Fibroblast of pulmonary artery (primary cell): ENCODE measurements around the gene SECISBP2.

ENCODE experiments used
- DNase-seq: peaks from one replicate; pipeline ENCODE4 v3.0.0-alpha.2; 2010; ENCODE audit warnings: low read depth
- H3K4me3 ChIP-seq: replicated peaks from 2 replicates; pipeline ENCODE4 v1.5.1; 2011; ENCODE audit warnings: low read depth, mild to moderate bottlenecking, control low read depth, low read length, moderate library complexity
- TF ChIP-seq, protein P1 (sequence below): IDR thresholded peaks from 2 replicates; pipeline ENCODE4 v1.5.1; 2011; ENCODE audit warnings: mild to moderate bottlenecking, control low read depth, low read length, inconsistent platforms; ENCODE audit errors: missing control alignments

Gene SECISBP2

DNA sequence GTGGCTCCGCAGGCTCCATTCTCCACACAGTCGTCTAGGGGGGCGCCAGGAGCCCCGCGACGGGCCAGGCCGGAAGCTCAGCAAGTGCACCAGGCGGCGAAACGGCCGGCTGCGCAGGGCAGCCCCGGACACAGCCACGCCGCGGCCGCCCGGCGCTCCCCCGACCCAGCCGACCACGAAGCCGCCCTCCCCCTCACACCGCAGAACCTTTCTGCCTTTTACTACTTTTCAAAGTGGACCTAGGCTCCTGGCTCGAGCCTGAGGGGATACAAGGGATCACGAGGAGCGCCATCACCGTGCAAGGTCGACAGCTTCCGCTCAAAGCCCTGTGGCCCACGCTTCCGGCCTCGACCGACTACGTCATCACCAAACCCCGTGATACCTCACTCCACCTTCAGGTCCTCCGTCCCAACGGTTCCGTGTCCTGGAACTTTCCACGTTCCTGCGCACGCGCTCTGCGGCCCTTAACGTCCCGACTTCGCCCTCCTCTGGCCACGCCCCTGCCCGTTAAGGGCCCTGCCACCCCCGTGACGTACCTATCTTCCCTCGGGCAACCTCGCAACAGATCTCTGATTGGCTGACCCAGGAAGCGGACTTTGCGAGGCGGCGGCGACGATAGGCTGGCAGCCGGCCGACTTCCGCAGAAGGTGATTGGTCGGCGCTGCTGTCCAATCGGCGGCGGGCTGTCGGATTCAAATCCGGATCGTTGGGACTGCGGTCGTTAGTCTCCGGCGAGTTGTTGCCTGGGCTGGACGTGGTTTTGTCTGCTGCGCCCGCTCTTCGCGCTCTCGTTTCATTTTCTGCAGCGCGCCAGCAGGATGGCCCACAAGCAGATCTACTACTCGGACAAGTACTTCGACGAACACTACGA lies 7.6 kb upstream of the SECISBP2 start, which contains the start of gene CKS2:
Gene CKS2 (plus strand): TSS at position 721 of the 871 bp plus-strand sequence. CDS start 98 bp downstream, at position 819.
- TF ChIP-seq, protein P1, sequence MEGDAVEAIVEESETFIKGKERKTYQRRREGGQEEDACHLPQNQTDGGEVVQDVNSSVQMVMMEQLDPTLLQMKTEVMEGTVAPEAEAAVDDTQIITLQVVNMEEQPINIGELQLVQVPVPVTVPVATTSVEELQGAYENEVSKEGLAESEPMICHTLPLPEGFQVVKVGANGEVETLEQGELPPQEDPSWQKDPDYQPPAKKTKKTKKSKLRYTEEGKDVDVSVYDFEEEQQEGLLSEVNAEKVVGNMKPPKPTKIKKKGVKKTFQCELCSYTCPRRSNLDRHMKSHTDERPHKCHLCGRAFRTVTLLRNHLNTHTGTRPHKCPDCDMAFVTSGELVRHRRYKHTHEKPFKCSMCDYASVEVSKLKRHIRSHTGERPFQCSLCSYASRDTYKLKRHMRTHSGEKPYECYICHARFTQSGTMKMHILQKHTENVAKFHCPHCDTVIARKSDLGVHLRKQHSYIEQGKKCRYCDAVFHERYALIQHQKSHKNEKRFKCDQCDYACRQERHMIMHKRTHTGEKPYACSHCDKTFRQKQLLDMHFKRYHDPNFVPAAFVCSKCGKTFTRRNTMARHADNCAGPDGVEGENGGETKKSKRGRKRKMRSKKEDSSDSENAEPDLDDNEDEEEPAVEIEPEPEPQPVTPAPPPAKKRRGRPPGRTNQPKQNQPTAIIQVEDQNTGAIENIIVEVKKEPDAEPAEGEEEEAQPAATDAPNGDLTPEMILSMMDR: no peak

DNA sequence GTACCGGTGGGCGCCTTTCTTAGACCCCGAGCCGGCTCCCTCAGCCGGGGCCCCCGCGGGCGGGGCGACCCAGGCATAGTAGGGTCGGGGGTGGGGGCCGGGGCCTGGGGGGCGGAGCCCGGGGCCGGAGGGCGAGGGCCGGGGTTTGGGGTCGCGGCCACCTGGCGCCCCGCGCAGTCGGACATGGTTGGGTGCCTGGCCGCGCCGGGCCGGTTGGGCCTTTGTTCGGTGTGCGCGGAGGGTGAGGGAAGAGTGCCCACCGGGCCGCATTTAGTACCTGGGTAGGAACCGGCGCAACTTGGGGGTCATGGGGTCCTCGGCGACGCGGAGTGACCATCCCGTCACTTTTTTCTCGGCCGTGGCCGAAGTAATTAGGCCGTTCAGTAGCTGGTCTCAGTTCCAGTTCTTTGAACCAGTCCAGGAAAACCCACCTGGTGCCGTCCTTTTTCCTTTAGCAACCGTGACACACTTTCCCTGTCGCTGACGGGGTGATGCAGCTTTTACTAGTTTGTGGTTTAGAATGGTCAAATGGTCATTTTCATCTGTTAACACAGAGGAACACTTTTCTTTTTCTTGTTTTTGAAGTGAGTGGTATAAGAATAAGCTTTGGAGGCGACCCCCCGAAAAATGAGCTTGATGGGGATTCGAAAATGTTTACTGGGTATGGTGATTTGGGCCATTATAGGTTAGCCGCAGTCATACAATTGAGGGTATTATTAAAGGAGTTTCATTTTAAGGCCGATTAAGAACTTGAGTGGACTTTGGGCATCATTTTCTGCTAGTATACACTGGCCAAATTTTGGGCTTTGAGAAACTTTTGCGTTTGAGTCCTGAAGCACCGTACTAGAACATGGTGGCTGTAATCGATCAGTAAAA lies 6.7 kb upstream of the SECISBP2 start:
- no peak for DNase-seq
- TF ChIP-seq, protein P1: no peak
- H3K4me3 ChIP-seq: peak overlapping the region; percentile 77

More for the DNA sequence above, 7.6 kb upstream of the SECISBP2 start, which contains the start of gene CKS2:
- peak; percentile 100 for DNase-seq
- peak within 1 kb of the TSS; percentile 77 for H3K4me3 ChIP-seq

DNA sequence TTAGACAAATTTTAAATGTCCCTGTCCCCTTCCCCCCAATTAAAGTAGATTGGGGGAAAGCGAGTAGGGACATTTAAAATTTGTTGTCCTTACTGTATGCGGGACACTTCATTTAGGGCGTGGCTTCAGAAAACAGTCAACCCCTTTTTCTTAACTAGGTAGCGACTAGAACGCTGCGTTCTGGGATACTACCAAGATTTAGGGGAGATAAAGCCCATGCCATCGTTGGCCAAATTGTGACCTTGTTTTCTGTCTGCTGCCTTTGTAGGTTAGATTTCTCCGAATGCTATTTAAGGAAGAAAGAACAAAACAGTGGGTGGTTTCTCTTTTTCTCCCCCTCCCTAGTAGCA lies 6.1 kb upstream of the SECISBP2 start:
- DNase-seq: no peak
- peak overlapping the region; percentile 77 for H3K4me3 ChIP-seq
- TF ChIP-seq, protein P1: no peak

DNA sequence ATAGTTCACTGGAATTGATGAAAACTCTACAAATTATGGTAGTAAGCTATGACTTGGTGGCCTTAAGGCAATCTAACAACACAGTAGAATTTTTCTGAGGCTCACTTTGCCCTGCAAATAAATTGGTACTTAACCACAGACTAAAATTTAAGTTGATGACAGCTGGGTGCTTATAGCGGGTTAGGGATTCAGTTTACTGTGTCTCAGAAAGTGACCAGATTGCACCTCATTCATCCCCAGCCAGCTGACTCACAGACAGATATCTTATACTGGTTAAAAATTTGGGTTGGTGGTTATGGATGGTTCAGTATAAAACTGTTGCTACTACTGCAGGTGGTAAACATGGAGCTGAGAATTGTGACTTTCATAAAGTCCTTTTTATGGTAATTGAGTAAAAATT lies 4.5 kb upstream of the SECISBP2 start:
- DNase-seq: no peak
- H3K4me3 ChIP-seq: peak overlapping the region; percentile 77
- TF ChIP-seq, protein P1: no peak

DNA sequence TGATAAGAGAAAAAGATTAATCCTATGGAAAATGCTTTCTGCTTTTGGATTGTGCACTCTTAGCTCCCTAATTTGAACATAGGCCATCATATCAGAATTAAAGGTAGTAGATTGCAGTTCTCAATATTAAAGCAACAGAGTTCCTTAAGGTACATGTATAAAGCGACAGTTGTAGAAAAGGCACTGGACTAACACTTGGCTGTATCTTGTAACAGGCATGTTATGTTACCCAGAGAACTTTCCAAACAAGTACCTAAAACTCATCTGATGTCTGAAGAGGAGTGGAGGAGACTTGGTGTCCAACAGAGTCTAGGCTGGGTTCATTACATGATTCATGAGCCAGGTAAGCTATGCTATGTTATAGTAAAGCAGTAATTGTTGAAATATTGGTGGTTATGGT lies 3.3 kb upstream of the SECISBP2 start:
- H3K4me3 ChIP-seq: no peak overlapping the region
- DNase-seq: no peak
- TF ChIP-seq, protein P1: no peak

DNA sequence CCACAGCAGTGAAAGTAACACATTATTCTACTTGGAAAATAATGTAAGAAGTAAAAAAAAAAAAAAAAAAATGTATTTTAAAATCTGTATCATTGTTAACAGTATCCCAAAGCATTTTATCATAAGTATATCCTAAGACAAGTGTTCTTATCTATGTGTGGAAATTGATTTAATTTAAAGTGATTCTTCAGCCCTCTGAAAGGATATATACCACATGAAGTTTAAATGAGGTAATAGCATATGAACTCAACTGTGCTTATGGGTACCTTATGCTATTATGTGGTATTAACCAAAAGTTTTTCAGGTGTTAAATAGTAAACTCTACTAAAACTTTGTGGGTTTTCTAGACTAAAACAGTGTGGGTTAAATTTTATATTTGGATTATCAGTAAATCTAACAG lies 2.8 kb upstream of the SECISBP2 start:
- H3K4me3 ChIP-seq: no peak overlapping the region

More for the DNA sequence above, 2.8 kb upstream of the SECISBP2 start:
- TF ChIP-seq, protein P1: no peak
- DNase-seq: no peak
